GM12878 (cell line): ENCODE results near the gene TAS2R16. TPM values are rescaled to one million over a fixed set of nuclear protein-coding genes. Genes with fewer than 3 reads are reported as not detected.

Experiments
- ATAC-seq: fragments of 200-7000 bp; cut with Tn5 transposase; 3 replicates; pipeline ENCODE4 v1.9.1; 2020; ENCODE audit warnings: mild to moderate bottlenecking, moderate library complexity
- BruUV-seq: library from RNA; stranded (reverse); fragments of 400-500 nt; replicated peaks from 2 replicates; lab custom pipeline; 2021; lab: Mats Ljungman, UMichigan
- CTCF ChIA-PET: fragments of 300-600 bp; sonication (Branson Sonifier 250); formaldehyde crosslinking; extraction: SDS; loops from one replicate; lab custom pipeline; 2021; ENCODE audit warnings: inconsistent platforms; lab: Yijun Ruan, JAX
- POLR2A ChIA-PET: fragments of 350-600 bp; formaldehyde crosslinking; extraction: SDS; loops from one replicate; lab custom pipeline; 2021; ENCODE audit warnings: inconsistent platforms; lab: Charles Lee
- RAD21 ChIA-PET: fragments of 300-600 bp; sonication (Branson Sonifier 250); formaldehyde crosslinking; loops from one replicate; lab custom pipeline; 2023; ENCODE audit warnings: antibody characterized with exemption; ENCODE audit not compliant: unreplicated experiment; lab: Charles Lee
- SMC1A ChIA-PET: fragments of 300-600 bp; sonication (Branson Sonifier 250); formaldehyde crosslinking; loops from one replicate; lab custom pipeline; 2023; ENCODE audit not compliant: unreplicated experiment, uncharacterized antibody; lab: Charles Lee
- DNase-seq: peaks from one replicate; pipeline ENCODE4 v3.0.0-alpha.2; 2011; ENCODE audit warnings: low read depth, low spot score
- FAIRE-seq: peaks from 3 replicates; lab custom pipeline; 2011; peaks lifted over from hg19 to GRCh38; lab: Jason Lieb, UNC
- H2AFZ ChIP-seq: 2 replicates; pipeline ENCODE4 v1.6.0; 2011; ENCODE audit warnings: low read depth, low read length, control low read depth; ENCODE audit not compliant: control insufficient read depth
- H3K27ac ChIP-seq: 2 replicates; pipeline ENCODE4 v1.5.1; 2011; ENCODE audit warnings: control low read depth; ENCODE audit not compliant: control insufficient read depth, insufficient read depth
- H3K27me3 ChIP-seq, 2 experiments: replicated peaks in 1 of 2; 2 replicates each; pipeline versions ENCODE4 v1.6.0 to v1.6.1; 2011; ENCODE audit warnings: low read length in 1 of 2; ENCODE audit not compliant: control insufficient read depth in 2 of 2, insufficient read depth in 2 of 2
- H3K36me3 ChIP-seq, 2 experiments: 2 replicates each; pipeline ENCODE4 v1.5.1; 2011; ENCODE audit warnings: low read length in 1 of 2; ENCODE audit not compliant: control insufficient read depth in 2 of 2, insufficient read depth in 2 of 2
- H3K4me1 ChIP-seq: 2 replicates; pipeline ENCODE4 v1.6.1; 2011; ENCODE audit warnings: mild to moderate bottlenecking, low read length, moderate library complexity, mixed read lengths; ENCODE audit not compliant: control insufficient read depth, insufficient read depth
- H3K4me2 ChIP-seq: 2 replicates; pipeline ENCODE4 v1.6.0; 2011; ENCODE audit warnings: control low read depth; ENCODE audit not compliant: control insufficient read depth, insufficient read depth
- H3K4me3 ChIP-seq: fragments of 200-600 bp; sonication (generic); 2 replicates; pipeline ENCODE4 v1.5.1; 2016
- H3K79me2 ChIP-seq: 2 replicates; pipeline ENCODE4 v1.6.0; 2011; ENCODE audit warnings: low read length; ENCODE audit not compliant: control insufficient read depth, insufficient read depth
- H3K9ac ChIP-seq: 2 replicates; pipeline ENCODE4 v1.8.0; 2011; ENCODE audit warnings: low read length, control low read depth, mixed read lengths; ENCODE audit not compliant: control insufficient read depth, insufficient read depth
- H3K9me3 ChIP-seq: replicated peaks from 3 replicates; pipeline ENCODE4 v1.5.1; 2011; ENCODE audit warnings: mild to moderate bottlenecking, low read length; ENCODE audit not compliant: control insufficient read depth, insufficient read depth
- H4K20me1 ChIP-seq: 2 replicates; pipeline ENCODE4 v1.6.0; 2011; ENCODE audit not compliant: control insufficient read depth, insufficient read depth
- BACH1 ChIP-seq: fragments of 450-650 bp; IDR thresholded peaks from 2 replicates; pipeline ENCODE4 v1.6.1; 2017; ENCODE audit warnings: mild to moderate bottlenecking, borderline replicate concordance
- CBFB ChIP-seq: IDR thresholded peaks from 2 replicates; pipeline ENCODE4 v1.6.1; 2016; ENCODE audit warnings: antibody characterized with exemption, low read depth
- ESRRA ChIP-seq: IDR thresholded peaks from 2 replicates; pipeline ENCODE4 v1.6.1; 2012; ENCODE audit warnings: mild to moderate bottlenecking, low read length, improper control_type of control experiment
- EZH2 ChIP-seq: IDR thresholded peaks from 2 replicates; pipeline ENCODE4 v1.6.1; 2012; ENCODE audit warnings: low read depth, mild to moderate bottlenecking, control low read depth, inconsistent platforms, low read length, borderline replicate concordance; ENCODE audit not compliant: control insufficient read depth
- HDGF ChIP-seq: fragments of 450-650 bp; IDR thresholded peaks from 2 replicates; pipeline ENCODE4 v1.6.1; 2016; ENCODE audit warnings: antibody characterized with exemption
- LARP7 ChIP-seq: fragments of 450-650 bp; IDR thresholded peaks from 2 replicates; pipeline ENCODE4 v1.6.1; 2017; ENCODE audit warnings: mild to moderate bottlenecking
- MEF2A ChIP-seq: IDR thresholded peaks from 2 replicates; pipeline ENCODE4 v1.6.1; 2011; ENCODE audit warnings: low read depth, mild to moderate bottlenecking, low read length, moderate library complexity; ENCODE audit not compliant: insufficient read depth
- MTA2 ChIP-seq: fragments of 450-650 bp; IDR thresholded peaks from 2 replicates; pipeline ENCODE4 v1.6.1; 2016; ENCODE audit warnings: low read depth, mild to moderate bottlenecking, moderate library complexity
- RFX5 ChIP-seq: IDR thresholded peaks from 2 replicates; pipeline ENCODE4 v1.6.1; 2011; ENCODE audit warnings: low read depth, low read length, improper control_type of control experiment
- SIX5 ChIP-seq: IDR thresholded peaks from 2 replicates; pipeline ENCODE4 v1.6.1; 2011; ENCODE audit warnings: mild to moderate bottlenecking, low read depth, low read length, moderate library complexity; ENCODE audit not compliant: severe bottlenecking
- TAF1 ChIP-seq: IDR thresholded peaks from 2 replicates; pipeline ENCODE4 v1.6.1; 2011; ENCODE audit warnings: mild to moderate bottlenecking, low read depth, low read length, borderline replicate concordance
- TCF7 ChIP-seq: IDR thresholded peaks from 2 replicates; pipeline ENCODE4 v1.6.1; 2014; ENCODE audit warnings: antibody characterized with exemption, borderline replicate concordance
- WGBS: methylation state at CpG from one replicate; pipeline ENCODE4 v1.1.6; 2016; ENCODE audit warnings: low lambda C conversion rate; ENCODE audit not compliant: insufficient replicate concordance, insufficient coverage; ENCODE audit errors: missing lambda C conversion rate; 5-methylcytosine and 5-hydroxymethylcytosine counted together
- in situ Hi-C: fragments of 300-500 bp; cut with MboI; formaldehyde crosslinking; loops from 9 replicates; pipeline ENCODE4 v1.14.3; 2018; ENCODE audit warnings: mixed read lengths
- intact Hi-C: fragments of 100-400 bp; cut with micrococcal nuclease; formaldehyde crosslinking; loops from one replicate; pipeline ENCODE4 v1.14.2; 2022; ENCODE audit not compliant: unreplicated experiment
- polyA plus RNA-seq, 11 experiments: library from polyadenylated mRNA; depleted of rRNA in 4 of 11; unstranded in 6 of 11; stranded (reverse) in 5 of 11; fragments of >200 nt; fragmentation: Nextera tagmentation in 4 of 11; fragmentation: Illumina TruSeq in 1 of 11; extraction: Ambion mirVana in 4 of 11; extraction: Trizol in 1 of 11; gene quantifications; 1 replicate in 1 of 11; 2 replicates in 10 of 11; pipeline versions ENCODE4 v1.2.1 to v1.2.3, GENCODE V29; 2011 to 2016; ENCODE audit warnings: inconsistent platforms in 2 of 11, missing spikeins in 2 of 11, low read depth in 1 of 11
- total RNA-seq, 4 experiments: library from RNA; depleted of rRNA in 3 of 4; stranded (reverse); fragments of >200 nt in 3 of 4; fragmentation: Illumina TruSeq in 1 of 4; extraction: Trizol in 1 of 4; gene quantifications; 2 replicates each; pipeline versions ENCODE4 v1.2.1 to v1.2.3, GENCODE V29; 2013 to 2021
- TF ChIP-seq, protein P1 (sequence below): fragments of 450-650 bp; IDR thresholded peaks from 2 replicates; pipeline ENCODE4 v1.6.1; 2017; ENCODE audit warnings: antibody characterized with exemption, mild to moderate bottlenecking, moderate library complexity
- TF ChIP-seq, protein P2 (sequence below): IDR thresholded peaks from 2 replicates; pipeline ENCODE4 v1.6.1; 2012; ENCODE audit warnings: low read depth, low read length, improper control_type of control experiment
- TF ChIP-seq, protein P3 (sequence below): fragments of 450-650 bp; IDR thresholded peaks from 2 replicates; pipeline ENCODE4 v1.6.1; 2014; ENCODE audit warnings: mild to moderate bottlenecking
- TF ChIP-seq, protein P4 (sequence below): fragments of 450-650 bp; IDR thresholded peaks from 2 replicates; pipeline ENCODE4 v1.6.1; 2018; ENCODE audit warnings: borderline replicate concordance, mild to moderate bottlenecking; ENCODE audit not compliant: partially characterized antibody

Gene TAS2R16
- total and polyA plus RNA-seq, 10 of the 15 experiments (the other 5 are each of a cell fraction or from before 2014, with no cell fraction given), result not detected

DNA sequence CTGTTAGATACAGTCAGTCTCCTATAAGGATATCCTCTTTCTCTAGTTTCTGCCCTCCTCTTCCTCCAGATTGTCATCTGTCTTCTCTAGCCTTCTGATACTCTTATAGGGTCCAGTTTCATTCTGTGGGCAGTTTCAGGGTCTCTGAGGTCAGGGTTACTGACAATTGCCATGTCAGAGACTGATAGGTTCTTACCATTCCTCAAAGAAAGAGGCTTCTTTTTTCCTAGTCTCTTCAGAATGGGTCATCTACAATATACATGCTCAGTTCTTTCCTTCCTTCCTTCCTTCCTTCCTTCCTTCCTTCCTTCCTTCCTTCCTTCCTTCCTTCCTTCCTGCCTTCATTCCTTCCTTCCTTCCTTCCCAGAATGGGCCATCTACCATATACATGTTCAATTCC, 48.1 kb upstream of the TAS2R16 start (continued):
- no peak for TF ChIP-seq RFX5

DNA sequence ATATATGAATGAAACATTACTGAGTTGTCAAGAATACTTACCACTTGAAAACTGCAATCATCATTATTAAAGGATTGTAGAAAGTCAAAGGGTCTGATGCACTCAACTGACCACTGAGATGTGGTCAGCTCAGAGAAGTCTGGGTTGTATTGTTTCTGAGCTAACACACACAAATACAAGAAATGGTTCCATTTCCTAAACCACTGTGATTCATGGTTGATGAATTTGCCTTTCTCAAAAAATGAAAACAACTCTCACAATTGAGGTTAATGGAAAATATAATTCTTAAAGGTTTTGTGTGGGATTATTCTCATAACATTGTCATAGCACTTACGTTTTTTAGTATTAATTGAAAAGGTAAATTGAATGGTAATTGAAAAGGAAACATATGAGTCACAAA, 45.6 kb upstream of the TAS2R16 start:
- SMC1A ChIA-PET, result no interaction called here
- FAIRE-seq (no peak), ATAC-seq (no peak), DNase-seq (no peak)
- Histone ChIP-seq H3K4me3 (no peak overlapping the region), H3K4me2 (no peak overlapping the region), H3K4me1 (no peaks in the 10 kb centered on the region), H3K27me3 (no peaks in the 10 kb centered on the region), H3K36me3 (no peaks in the 10 kb centered on the region), H3K79me2 (no peaks in the 10 kb centered on the region), H3K27ac (no peak overlapping the region), H3K9me3 (no peaks in the 10 kb centered on the region), H4K20me1 (no peaks in the 10 kb centered on the region), H2AFZ (no peak overlapping the region), H3K9ac (no peak overlapping the region)
- CTCF ChIA-PET, result interaction anchor here (0.8 kb wide), 1 partner anchor 11 kb away, joined by 5 read pairs; no protein-coding TSS in a partner anchor
- BruUV-seq, result no TSS peak
- POLR2A ChIA-PET, result no interaction called here
- in situ Hi-C loops (no loop called here), intact Hi-C loops (no loop called here)
- RAD21 ChIA-PET, result no interaction called here
- TF ChIP-seq CBFB (no peak), SIX5 (no peak), TAF1 (no peak), TCF7 (no peak), BACH1 (no peak), EZH2 (no peak), MTA2 (no peak), MEF2A (no peak), ESRRA (no peak), LARP7 (no peak), HDGF (no peak)
- TF ChIP-seq, protein P1, sequence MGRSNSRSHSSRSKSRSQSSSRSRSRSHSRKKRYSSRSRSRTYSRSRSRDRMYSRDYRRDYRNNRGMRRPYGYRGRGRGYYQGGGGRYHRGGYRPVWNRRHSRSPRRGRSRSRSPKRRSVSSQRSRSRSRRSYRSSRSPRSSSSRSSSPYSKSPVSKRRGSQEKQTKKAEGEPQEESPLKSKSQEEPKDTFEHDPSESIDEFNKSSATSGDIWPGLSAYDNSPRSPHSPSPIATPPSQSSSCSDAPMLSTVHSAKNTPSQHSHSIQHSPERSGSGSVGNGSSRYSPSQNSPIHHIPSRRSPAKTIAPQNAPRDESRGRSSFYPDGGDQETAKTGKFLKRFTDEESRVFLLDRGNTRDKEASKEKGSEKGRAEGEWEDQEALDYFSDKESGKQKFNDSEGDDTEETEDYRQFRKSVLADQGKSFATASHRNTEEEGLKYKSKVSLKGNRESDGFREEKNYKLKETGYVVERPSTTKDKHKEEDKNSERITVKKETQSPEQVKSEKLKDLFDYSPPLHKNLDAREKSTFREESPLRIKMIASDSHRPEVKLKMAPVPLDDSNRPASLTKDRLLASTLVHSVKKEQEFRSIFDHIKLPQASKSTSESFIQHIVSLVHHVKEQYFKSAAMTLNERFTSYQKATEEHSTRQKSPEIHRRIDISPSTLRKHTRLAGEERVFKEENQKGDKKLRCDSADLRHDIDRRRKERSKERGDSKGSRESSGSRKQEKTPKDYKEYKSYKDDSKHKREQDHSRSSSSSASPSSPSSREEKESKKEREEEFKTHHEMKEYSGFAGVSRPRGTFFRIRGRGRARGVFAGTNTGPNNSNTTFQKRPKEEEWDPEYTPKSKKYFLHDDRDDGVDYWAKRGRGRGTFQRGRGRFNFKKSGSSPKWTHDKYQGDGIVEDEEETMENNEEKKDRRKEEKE, result no peak
- TF ChIP-seq, protein P2, sequence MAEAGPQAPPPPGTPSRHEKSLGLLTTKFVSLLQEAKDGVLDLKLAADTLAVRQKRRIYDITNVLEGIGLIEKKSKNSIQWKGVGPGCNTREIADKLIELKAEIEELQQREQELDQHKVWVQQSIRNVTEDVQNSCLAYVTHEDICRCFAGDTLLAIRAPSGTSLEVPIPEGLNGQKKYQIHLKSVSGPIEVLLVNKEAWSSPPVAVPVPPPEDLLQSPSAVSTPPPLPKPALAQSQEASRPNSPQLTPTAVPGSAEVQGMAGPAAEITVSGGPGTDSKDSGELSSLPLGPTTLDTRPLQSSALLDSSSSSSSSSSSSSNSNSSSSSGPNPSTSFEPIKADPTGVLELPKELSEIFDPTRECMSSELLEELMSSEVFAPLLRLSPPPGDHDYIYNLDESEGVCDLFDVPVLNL, result no peak
- TF ChIP-seq, protein P3, sequence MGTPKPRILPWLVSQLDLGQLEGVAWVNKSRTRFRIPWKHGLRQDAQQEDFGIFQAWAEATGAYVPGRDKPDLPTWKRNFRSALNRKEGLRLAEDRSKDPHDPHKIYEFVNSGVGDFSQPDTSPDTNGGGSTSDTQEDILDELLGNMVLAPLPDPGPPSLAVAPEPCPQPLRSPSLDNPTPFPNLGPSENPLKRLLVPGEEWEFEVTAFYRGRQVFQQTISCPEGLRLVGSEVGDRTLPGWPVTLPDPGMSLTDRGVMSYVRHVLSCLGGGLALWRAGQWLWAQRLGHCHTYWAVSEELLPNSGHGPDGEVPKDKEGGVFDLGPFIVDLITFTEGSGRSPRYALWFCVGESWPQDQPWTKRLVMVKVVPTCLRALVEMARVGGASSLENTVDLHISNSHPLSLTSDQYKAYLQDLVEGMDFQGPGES, result no peak
- TF ChIP-seq, protein P4, sequence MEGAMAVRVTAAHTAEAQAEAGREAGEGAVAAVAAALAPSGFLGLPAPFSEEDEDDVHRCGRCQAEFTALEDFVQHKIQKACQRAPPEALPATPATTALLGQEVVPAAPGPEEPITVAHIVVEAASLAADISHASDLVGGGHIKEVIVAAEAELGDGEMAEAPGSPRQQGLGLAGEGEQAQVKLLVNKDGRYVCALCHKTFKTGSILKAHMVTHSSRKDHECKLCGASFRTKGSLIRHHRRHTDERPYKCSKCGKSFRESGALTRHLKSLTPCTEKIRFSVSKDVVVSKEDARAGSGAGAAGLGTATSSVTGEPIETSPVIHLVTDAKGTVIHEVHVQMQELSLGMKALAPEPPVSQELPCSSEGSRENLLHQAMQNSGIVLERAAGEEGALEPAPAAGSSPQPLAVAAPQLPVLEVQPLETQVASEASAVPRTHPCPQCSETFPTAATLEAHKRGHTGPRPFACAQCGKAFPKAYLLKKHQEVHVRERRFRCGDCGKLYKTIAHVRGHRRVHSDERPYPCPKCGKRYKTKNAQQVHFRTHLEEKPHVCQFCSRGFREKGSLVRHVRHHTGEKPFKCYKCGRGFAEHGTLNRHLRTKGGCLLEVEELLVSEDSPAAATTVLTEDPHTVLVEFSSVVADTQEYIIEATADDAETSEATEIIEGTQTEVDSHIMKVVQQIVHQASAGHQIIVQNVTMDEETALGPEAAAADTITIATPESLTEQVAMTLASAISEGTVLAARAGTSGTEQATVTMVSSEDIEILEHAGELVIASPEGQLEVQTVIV, result no peak
- 0% methylated on average over 1 of the region's 1 CpG for WGBS
